Thyroid gland (tissue), 4 donors: ENCODE data around the gene CLVS2. TPM values are rescaled to one million over a fixed set of nuclear protein-coding genes. Genes with fewer than 3 reads are reported as not detected.

ENCODE experiments used
- DNase-seq, 2 donors: peaks; one replicate each; pipeline ENCODE4 v3.0.0-alpha.2; 2019
- H3K27ac ChIP-seq, 3 donors: fragments of 200-600 bp; sonication (generic); 1 replicate in 2 of 3; 2 replicates in 1 of 3; pipeline ENCODE4 v1.5.1; 2016 to 2019; ENCODE audit warnings: mild to moderate bottlenecking in 1 of 3, moderate library complexity in 1 of 3
- H3K27me3 ChIP-seq: fragments of 200-600 bp; sonication (generic); one replicate; pipeline ENCODE4 v1.5.1; 2019
- H3K36me3 ChIP-seq, 2 donors: fragments of 200-600 bp; sonication (generic); one replicate each; pipeline ENCODE4 v1.5.1; 2016 to 2019
- H3K4me1 ChIP-seq, 2 donors: fragments of 200-600 bp; sonication (generic); one replicate each; pipeline ENCODE4 v1.5.1; 2017 to 2019
- H3K4me3 ChIP-seq, 3 donors: fragments of 200-600 bp; sonication (generic); replicated peaks in 1 of 3; 1 replicate in 2 of 3; 2 replicates in 1 of 3; pipeline ENCODE4 v1.5.1; 2016; ENCODE audit warnings: mild to moderate bottlenecking in 1 of 3
- H3K9me3 ChIP-seq: fragments of 200-600 bp; sonication (generic); one replicate; pipeline ENCODE4 v1.5.1; 2017
- POLR2A ChIP-seq, 2 donors: fragments of 450-650 bp; IDR thresholded peaks; one replicate each; pipeline ENCODE4 v1.6.1; 2017; ENCODE audit warnings: antibody characterized with exemption in 2 of 2, mild to moderate bottlenecking in 2 of 2, moderate library complexity in 1 of 2
- WGBS, 2 donors: methylation state at CpG; one replicate each; pipeline ENCODE4 v1.1.5; 2017; 5-methylcytosine and 5-hydroxymethylcytosine counted together
- intact Hi-C: fragments of 100-400 bp; cut with DNase I; formaldehyde crosslinking; loops from one replicate; pipeline ENCODE4 v1.15.1; 2023
- total RNA-seq, 4 donors: library from RNA; depleted of rRNA; stranded (reverse); fragments of >200 nt; gene quantifications; one replicate each; pipeline ENCODE4 v1.2.3, GENCODE V29; 2016
- TF ChIP-seq, protein P1 (sequence below), 6 experiments: fragments of 200-600 bp in 3 of 6; fragments of 450-650 bp in 3 of 6; sonication (generic) in 3 of 6; IDR thresholded peaks; one replicate each; pipeline ENCODE4 v1.5.1; 2016 to 2019; ENCODE audit warnings: antibody characterized with exemption in 6 of 6, mild to moderate bottlenecking in 2 of 6, inconsistent platforms in 1 of 6, moderate library complexity in 1 of 6

Gene CLVS2
- total RNA-seq, 4 donors from 2014 or later = not detected

GRCh38 chr6:123062670-123063069, 66.6 kb downstream of the CLVS2 start:
- intact Hi-C loops = no loop called here
- 63 to 70% methylated on average over 1 of the region's 1 CpG for WGBS, 2 donors

GRCh38 chr6:123064038-123064437, 68.0 kb downstream of the CLVS2 start:
- Histone ChIP-seq H3K4me3 (no peak overlapping the region), H3K27me3 (no peaks in the 10 kb centered on the region), H3K36me3 (no peaks in the 10 kb centered on the region), H3K27ac (no peak overlapping the region), H3K4me1 (no peaks in the 10 kb centered on the region), H3K9me3 (no peaks in the 10 kb centered on the region)
- WGBS, 2 donors = 60 to 74% methylated on average over 2 of the region's 2 CpGs
- intact Hi-C loops = no loop called here
- no peak for DNase-seq
- TF ChIP-seq, protein P1, sequence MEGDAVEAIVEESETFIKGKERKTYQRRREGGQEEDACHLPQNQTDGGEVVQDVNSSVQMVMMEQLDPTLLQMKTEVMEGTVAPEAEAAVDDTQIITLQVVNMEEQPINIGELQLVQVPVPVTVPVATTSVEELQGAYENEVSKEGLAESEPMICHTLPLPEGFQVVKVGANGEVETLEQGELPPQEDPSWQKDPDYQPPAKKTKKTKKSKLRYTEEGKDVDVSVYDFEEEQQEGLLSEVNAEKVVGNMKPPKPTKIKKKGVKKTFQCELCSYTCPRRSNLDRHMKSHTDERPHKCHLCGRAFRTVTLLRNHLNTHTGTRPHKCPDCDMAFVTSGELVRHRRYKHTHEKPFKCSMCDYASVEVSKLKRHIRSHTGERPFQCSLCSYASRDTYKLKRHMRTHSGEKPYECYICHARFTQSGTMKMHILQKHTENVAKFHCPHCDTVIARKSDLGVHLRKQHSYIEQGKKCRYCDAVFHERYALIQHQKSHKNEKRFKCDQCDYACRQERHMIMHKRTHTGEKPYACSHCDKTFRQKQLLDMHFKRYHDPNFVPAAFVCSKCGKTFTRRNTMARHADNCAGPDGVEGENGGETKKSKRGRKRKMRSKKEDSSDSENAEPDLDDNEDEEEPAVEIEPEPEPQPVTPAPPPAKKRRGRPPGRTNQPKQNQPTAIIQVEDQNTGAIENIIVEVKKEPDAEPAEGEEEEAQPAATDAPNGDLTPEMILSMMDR (IDR thresholded peaks at IDR 0.05) = no peak
- TF ChIP-seq POLR2A (IDR thresholded peaks at IDR 0.05) = no peak

More at GRCh38 chr6:123062670-123063069, 66.6 kb downstream of the CLVS2 start:
- Histone ChIP-seq H3K4me1 (no peaks in the 10 kb centered on the region), H3K9me3 (no peaks in the 10 kb centered on the region), H3K4me3 (no peak overlapping the region), H3K27ac (no peak overlapping the region), H3K36me3 (no peaks in the 10 kb centered on the region), H3K27me3 (no peaks in the 10 kb centered on the region)
- no peak for DNase-seq
- TF ChIP-seq POLR2A (IDR thresholded peaks at IDR 0.05) = no peak
- TF ChIP-seq, protein P1 (IDR thresholded peaks at IDR 0.05) = no peak

DNA sequence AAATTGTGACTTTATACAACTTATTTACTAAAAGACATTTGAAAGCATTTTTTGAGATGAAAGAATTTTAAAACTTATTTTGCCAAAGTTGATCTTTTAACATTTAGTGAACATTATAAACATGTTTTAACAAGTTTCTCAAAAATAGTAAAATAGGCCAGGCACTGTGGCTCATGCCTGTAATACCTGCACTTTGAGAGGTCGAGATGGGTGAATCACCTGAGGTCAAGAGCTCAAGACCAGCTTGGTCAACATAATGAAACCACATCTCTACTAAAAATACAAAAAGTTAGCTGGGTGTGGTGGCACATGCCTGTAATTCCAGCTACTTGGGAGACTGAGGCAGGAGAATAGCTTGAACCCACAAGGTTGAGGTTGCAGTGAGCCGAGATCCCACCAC, 78.6 kb downstream of the CLVS2 start:
- Histone ChIP-seq H3K27ac (no peak overlapping the region), H3K27me3 (no peaks in the 10 kb centered on the region), H3K4me1 (no peaks in the 10 kb centered on the region), H3K4me3 (no peak overlapping the region), H3K9me3 (no peaks in the 10 kb centered on the region), H3K36me3 (no peaks in the 10 kb centered on the region)
- DNase-seq = no peak
- intact Hi-C loops = no loop called here
- WGBS, 2 donors = 78 to 81% methylated on average over 2 of the region's 2 CpGs
- no peak for TF ChIP-seq POLR2A (IDR thresholded peaks at IDR 0.05)
- TF ChIP-seq, protein P1 (IDR thresholded peaks at IDR 0.05) = no peak

- intact Hi-C loops = no loop called here
- WGBS, 2 donors = 80 to 86% methylated on average over 5 of the region's 5 CpGs
Observed at GRCh38 chr6:123085403-123085802, 89.4 kb downstream of the CLVS2 start.

GRCh38 chr6:123089226-123089625, 93.2 kb downstream of the CLVS2 start:
- Histone ChIP-seq H3K4me1 (no peaks in the 10 kb centered on the region), H3K36me3 (no peaks in the 10 kb centered on the region), H3K27ac (no peak overlapping the region), H3K4me3 (no peak overlapping the region), H3K27me3 (no peaks in the 10 kb centered on the region), H3K9me3 (no peaks in the 10 kb centered on the region)
- DNase-seq = no peak
- intact Hi-C loops = no loop called here
- TF ChIP-seq POLR2A (IDR thresholded peaks at IDR 0.05) = no peak
- WGBS, 2 donors = 88% methylated on average over 1 of the region's 1 CpG

More at GRCh38 chr6:123085403-123085802, 89.4 kb downstream of the CLVS2 start:
- TF ChIP-seq, protein P1 (IDR thresholded peaks at IDR 0.05) = no peak
- no peak for TF ChIP-seq POLR2A (IDR thresholded peaks at IDR 0.05)
- no peak for DNase-seq
- Histone ChIP-seq H3K27me3 (no peaks in the 10 kb centered on the region), H3K27ac (no peak overlapping the region), H3K9me3 (no peaks in the 10 kb centered on the region), H3K4me3 (no peak overlapping the region), H3K4me1 (no peaks in the 10 kb centered on the region), H3K36me3 (no peaks in the 10 kb centered on the region)
